Liver (tissue), 9 donors: Measurements from ENCODE around the gene ABHD2. TPM values are rescaled to one million over a fixed set of nuclear protein-coding genes. Genes with fewer than 3 reads are reported as not detected.

Experiments
- DNase-seq: peaks from one replicate; pipeline ENCODE4 v3.0.0-alpha.2; 2017; ENCODE audit warnings: low spot score
- H3K27ac ChIP-seq, 2 donors: one replicate each; pipeline ENCODE4 v1.7.0; 2013; ENCODE audit warnings: inconsistent platforms in 2 of 2, low read length in 2 of 2, control low read depth in 1 of 2, low read depth in 1 of 2, mild to moderate bottlenecking in 1 of 2
- H3K27me3 ChIP-seq, 4 donors: one replicate each; pipeline versions ENCODE4 v1.6.1 to v1.7.0; 2013; ENCODE audit warnings: low read length in 3 of 4, inconsistent platforms in 1 of 4, mild to moderate bottlenecking in 1 of 4, moderate library complexity in 1 of 4; ENCODE audit not compliant: control insufficient read depth in 4 of 4, insufficient read depth in 4 of 4
- H3K36me3 ChIP-seq, 4 donors: one replicate each; pipeline versions ENCODE4 v1.6.1 to v1.7.0; 2013; ENCODE audit warnings: low read length in 3 of 4, mild to moderate bottlenecking in 3 of 4, low read depth in 1 of 4, moderate library complexity in 1 of 4; ENCODE audit not compliant: control insufficient read depth in 4 of 4, insufficient read depth in 3 of 4
- H3K4me1 ChIP-seq, 4 donors: one replicate each; pipeline versions ENCODE4 v1.6.1 to v1.7.0; 2013; ENCODE audit warnings: low read length in 3 of 4, mild to moderate bottlenecking in 3 of 4, moderate library complexity in 1 of 4; ENCODE audit not compliant: control insufficient read depth in 4 of 4, insufficient read depth in 4 of 4
- H3K4me3 ChIP-seq, 3 donors: one replicate each; pipeline versions ENCODE4 v1.6.1 to v1.7.0; 2013; ENCODE audit warnings: low read length in 3 of 3, control low read depth in 1 of 3, low read depth in 1 of 3, mild to moderate bottlenecking in 1 of 3
- H3K9ac ChIP-seq, 2 donors: one replicate each; pipeline ENCODE4 v1.7.0; 2013; ENCODE audit warnings: low read length in 2 of 2, mild to moderate bottlenecking in 2 of 2, moderate library complexity in 2 of 2, control low read depth in 1 of 2, low read depth in 1 of 2
- H3K9me3 ChIP-seq, 4 donors: one replicate each; pipeline versions ENCODE4 v1.6.1 to v1.7.0; 2013; ENCODE audit warnings: low read length in 3 of 4; ENCODE audit not compliant: control insufficient read depth in 4 of 4
- EGR1 ChIP-seq, 2 donors: IDR thresholded peaks; 2 replicates each; pipeline ENCODE4 v1.6.1; 2016 to 2018; ENCODE audit warnings: antibody characterized with exemption in 2 of 2, low read depth in 2 of 2
- FOXA1 ChIP-seq: IDR thresholded peaks from 2 replicates; pipeline ENCODE4 v1.6.1; 2016; ENCODE audit warnings: antibody characterized with exemption
- FOXA2 ChIP-seq: IDR thresholded peaks from 2 replicates; pipeline ENCODE4 v1.6.1; 2016; ENCODE audit warnings: antibody characterized with exemption
- GABPA ChIP-seq, 2 donors: IDR thresholded peaks in 1 of 2; conservative IDR thresholded peaks in 1 of 2; 2 replicates each; pipeline ENCODE4 v1.6.1; 2016; ENCODE audit warnings: antibody characterized with exemption in 2 of 2, mild to moderate bottlenecking in 1 of 2, moderate library complexity in 1 of 2
- HNF4A ChIP-seq, 2 donors: conservative IDR thresholded peaks; 2 replicates each; pipeline ENCODE4 v1.6.1; 2016; ENCODE audit warnings: antibody characterized with exemption in 2 of 2, mild to moderate bottlenecking in 2 of 2
- HNF4G ChIP-seq: IDR thresholded peaks from 2 replicates; pipeline ENCODE4 v1.6.1; 2016; ENCODE audit warnings: antibody characterized with exemption
- JUND ChIP-seq, 2 donors: IDR thresholded peaks; 2 replicates each; pipeline ENCODE4 v1.6.1; 2016; ENCODE audit warnings: antibody characterized with exemption in 2 of 2
- NR2F2 ChIP-seq: IDR thresholded peaks from 2 replicates; pipeline ENCODE4 v1.6.1; 2016; ENCODE audit warnings: antibody characterized with exemption
- RAD21 ChIP-seq, 2 donors: IDR thresholded peaks; 2 replicates each; pipeline ENCODE4 v1.6.1; 2016; ENCODE audit warnings: antibody characterized with exemption in 2 of 2, mild to moderate bottlenecking in 2 of 2
- RXRA ChIP-seq, 2 donors: IDR thresholded peaks; 2 replicates each; pipeline ENCODE4 v1.6.1; 2017 to 2018; ENCODE audit warnings: antibody characterized with exemption in 2 of 2, mild to moderate bottlenecking in 1 of 2
- SP1 ChIP-seq: IDR thresholded peaks from 2 replicates; pipeline ENCODE4 v1.6.1; 2018; ENCODE audit warnings: antibody characterized with exemption, mild to moderate bottlenecking
- TAF1 ChIP-seq: conservative IDR thresholded peaks from 2 replicates; pipeline ENCODE4 v1.6.1; 2016; ENCODE audit warnings: antibody characterized with exemption, mild to moderate bottlenecking
- YY1 ChIP-seq: IDR thresholded peaks from 2 replicates; pipeline ENCODE4 v1.6.1; 2016; ENCODE audit warnings: antibody characterized with exemption, mild to moderate bottlenecking
- WGBS: extraction: QIAGEN DNeasy Blood & Tissue Kit; methylation state at CpG from one replicate; pipeline ENCODE4 v1.1.7; 2013; 5-methylcytosine and 5-hydroxymethylcytosine counted together
- polyA plus RNA-seq, 2 donors: library from polyadenylated mRNA; stranded (reverse) in 1 of 2; unstranded in 1 of 2; fragments of 200-250 nt in 1 of 2; fragments of >200 nt in 1 of 2; fragmentation: Nextera tagmentation in 1 of 2; extraction: Ambion mirVana in 1 of 2; gene quantifications; one replicate each; pipeline versions ENCODE4 v1.2.1 to v1.2.3, GENCODE V29; 2013 to 2015
- total RNA-seq, 2 donors: library from RNA; depleted of rRNA; stranded (reverse); fragments of >200 nt; gene quantifications; one replicate each; pipeline ENCODE4 v1.2.3, GENCODE V29; 2014
- TF ChIP-seq, protein P1 (sequence below): IDR thresholded peaks from 2 replicates; pipeline ENCODE4 v1.6.1; 2016; ENCODE audit warnings: antibody characterized with exemption
- TF ChIP-seq, protein P2 (sequence below): IDR thresholded peaks from 2 replicates; pipeline ENCODE4 v1.6.1; 2016; ENCODE audit warnings: antibody characterized with exemption, mild to moderate bottlenecking
- TF ChIP-seq, protein P3 (sequence below): IDR thresholded peaks from 2 replicates; pipeline ENCODE4 v1.6.1; 2016; ENCODE audit warnings: antibody characterized with exemption
- TF ChIP-seq, protein P4 (sequence below): fragments of 150-350 bp; IDR thresholded peaks from 2 replicates; pipeline ENCODE4 v1.5.1; 2017; ENCODE audit warnings: improper control_type of control experiment, low read depth, low read length; ENCODE audit not compliant: missing input control
- TF ChIP-seq, protein P5 (sequence below): IDR thresholded peaks from 2 replicates; pipeline ENCODE4 v1.6.1; 2016; ENCODE audit warnings: antibody characterized with exemption
- donor health status: healthy.
- donor health status: healthy.
- donor health status: healthy.
- donor health status: healthy.
- donor health status: healthy.

ABHD2 gene
- total and polyA plus RNA-seq, 4 donors, result 34.6 to 663 (median 65.1) TPM

DNA sequence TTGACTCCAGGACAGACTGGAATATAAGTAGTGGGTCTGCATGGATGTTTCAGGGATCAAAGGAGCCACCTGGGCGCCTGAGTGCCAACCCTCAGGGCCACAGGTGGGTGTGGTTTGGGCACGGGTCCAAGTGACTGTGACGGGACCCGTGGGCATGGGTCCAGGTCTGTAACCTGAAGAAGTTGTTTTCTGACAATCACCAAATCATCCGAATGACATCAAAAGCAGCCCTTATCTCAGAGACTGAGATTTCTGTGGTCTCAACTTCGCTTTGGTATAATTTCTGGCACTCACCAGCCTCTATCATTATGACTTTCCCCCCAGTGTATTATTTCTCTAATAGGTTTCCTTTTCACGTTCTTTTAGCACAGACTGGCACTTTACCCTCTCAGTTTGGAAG is 108.7 kb downstream of the ABHD2 start:
- Histone ChIP-seq H3K9ac (no peak overlapping the region), H3K27ac (no peak overlapping the region), H3K36me3 (peaks cover 20 to 82% (median 62%) of the 10 kb centered on the region in 4 donors), H3K4me3 (no peak overlapping the region), H3K27me3 (no peaks in the 10 kb centered on the region), H3K9me3 (no peaks in the 10 kb centered on the region), H3K4me1 (no peaks in the 10 kb centered on the region)
- no peak for DNase-seq
- 47% methylated on average over 7 of the region's 7 CpGs for WGBS
- TF ChIP-seq, protein P1, sequence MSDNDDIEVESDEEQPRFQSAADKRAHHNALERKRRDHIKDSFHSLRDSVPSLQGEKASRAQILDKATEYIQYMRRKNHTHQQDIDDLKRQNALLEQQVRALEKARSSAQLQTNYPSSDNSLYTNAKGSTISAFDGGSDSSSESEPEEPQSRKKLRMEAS, result no peak
- TF ChIP-seq HNF4G (no peak), JUND (IDR thresholded peaks at IDR 0.05) (no peak), RXRA (IDR thresholded peaks at IDR 0.05) (no peak), NR2F2 (no peak), FOXA2 (no peak), YY1 (no peak), SP1 (no peak), RAD21 (IDR thresholded peaks at IDR 0.05) (no peak), HNF4A (conservative IDR thresholded peaks at IDR 0.05) (no peak), GABPA (IDR thresholded peaks at IDR 0.05 in 1 of 2, conservative IDR thresholded peaks at IDR 0.05 in 1 of 2) (no peak), FOXA1 (no peak), EGR1 (IDR thresholded peaks at IDR 0.05; ENCODE audit: low read depth in 2 of 2) (no peak), TAF1 (no peak)
- TF ChIP-seq, protein P2, sequence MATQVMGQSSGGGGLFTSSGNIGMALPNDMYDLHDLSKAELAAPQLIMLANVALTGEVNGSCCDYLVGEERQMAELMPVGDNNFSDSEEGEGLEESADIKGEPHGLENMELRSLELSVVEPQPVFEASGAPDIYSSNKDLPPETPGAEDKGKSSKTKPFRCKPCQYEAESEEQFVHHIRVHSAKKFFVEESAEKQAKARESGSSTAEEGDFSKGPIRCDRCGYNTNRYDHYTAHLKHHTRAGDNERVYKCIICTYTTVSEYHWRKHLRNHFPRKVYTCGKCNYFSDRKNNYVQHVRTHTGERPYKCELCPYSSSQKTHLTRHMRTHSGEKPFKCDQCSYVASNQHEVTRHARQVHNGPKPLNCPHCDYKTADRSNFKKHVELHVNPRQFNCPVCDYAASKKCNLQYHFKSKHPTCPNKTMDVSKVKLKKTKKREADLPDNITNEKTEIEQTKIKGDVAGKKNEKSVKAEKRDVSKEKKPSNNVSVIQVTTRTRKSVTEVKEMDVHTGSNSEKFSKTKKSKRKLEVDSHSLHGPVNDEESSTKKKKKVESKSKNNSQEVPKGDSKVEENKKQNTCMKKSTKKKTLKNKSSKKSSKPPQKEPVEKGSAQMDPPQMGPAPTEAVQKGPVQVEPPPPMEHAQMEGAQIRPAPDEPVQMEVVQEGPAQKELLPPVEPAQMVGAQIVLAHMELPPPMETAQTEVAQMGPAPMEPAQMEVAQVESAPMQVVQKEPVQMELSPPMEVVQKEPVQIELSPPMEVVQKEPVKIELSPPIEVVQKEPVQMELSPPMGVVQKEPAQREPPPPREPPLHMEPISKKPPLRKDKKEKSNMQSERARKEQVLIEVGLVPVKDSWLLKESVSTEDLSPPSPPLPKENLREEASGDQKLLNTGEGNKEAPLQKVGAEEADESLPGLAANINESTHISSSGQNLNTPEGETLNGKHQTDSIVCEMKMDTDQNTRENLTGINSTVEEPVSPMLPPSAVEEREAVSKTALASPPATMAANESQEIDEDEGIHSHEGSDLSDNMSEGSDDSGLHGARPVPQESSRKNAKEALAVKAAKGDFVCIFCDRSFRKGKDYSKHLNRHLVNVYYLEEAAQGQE, result no peak
- TF ChIP-seq, protein P3, sequence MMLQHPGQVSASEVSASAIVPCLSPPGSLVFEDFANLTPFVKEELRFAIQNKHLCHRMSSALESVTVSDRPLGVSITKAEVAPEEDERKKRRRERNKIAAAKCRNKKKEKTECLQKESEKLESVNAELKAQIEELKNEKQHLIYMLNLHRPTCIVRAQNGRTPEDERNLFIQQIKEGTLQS, result no peak
- TF ChIP-seq, protein P4, sequence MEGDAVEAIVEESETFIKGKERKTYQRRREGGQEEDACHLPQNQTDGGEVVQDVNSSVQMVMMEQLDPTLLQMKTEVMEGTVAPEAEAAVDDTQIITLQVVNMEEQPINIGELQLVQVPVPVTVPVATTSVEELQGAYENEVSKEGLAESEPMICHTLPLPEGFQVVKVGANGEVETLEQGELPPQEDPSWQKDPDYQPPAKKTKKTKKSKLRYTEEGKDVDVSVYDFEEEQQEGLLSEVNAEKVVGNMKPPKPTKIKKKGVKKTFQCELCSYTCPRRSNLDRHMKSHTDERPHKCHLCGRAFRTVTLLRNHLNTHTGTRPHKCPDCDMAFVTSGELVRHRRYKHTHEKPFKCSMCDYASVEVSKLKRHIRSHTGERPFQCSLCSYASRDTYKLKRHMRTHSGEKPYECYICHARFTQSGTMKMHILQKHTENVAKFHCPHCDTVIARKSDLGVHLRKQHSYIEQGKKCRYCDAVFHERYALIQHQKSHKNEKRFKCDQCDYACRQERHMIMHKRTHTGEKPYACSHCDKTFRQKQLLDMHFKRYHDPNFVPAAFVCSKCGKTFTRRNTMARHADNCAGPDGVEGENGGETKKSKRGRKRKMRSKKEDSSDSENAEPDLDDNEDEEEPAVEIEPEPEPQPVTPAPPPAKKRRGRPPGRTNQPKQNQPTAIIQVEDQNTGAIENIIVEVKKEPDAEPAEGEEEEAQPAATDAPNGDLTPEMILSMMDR, result no peak
- TF ChIP-seq, protein P5, sequence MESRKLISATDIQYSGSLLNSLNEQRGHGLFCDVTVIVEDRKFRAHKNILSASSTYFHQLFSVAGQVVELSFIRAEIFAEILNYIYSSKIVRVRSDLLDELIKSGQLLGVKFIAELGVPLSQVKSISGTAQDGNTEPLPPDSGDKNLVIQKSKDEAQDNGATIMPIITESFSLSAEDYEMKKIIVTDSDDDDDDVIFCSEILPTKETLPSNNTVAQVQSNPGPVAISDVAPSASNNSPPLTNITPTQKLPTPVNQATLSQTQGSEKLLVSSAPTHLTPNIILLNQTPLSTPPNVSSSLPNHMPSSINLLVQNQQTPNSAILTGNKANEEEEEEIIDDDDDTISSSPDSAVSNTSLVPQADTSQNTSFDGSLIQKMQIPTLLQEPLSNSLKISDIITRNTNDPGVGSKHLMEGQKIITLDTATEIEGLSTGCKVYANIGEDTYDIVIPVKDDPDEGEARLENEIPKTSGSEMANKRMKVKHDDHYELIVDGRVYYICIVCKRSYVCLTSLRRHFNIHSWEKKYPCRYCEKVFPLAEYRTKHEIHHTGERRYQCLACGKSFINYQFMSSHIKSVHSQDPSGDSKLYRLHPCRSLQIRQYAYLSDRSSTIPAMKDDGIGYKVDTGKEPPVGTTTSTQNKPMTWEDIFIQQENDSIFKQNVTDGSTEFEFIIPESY, result no peak
